Smooth muscle cell of the coronary artery (primary cell): Measurements from ENCODE around the gene TSKS. TPM values are rescaled to one million over a fixed set of nuclear protein-coding genes. Genes with fewer than 3 reads are reported as not detected.

Source experiments
- total RNA-seq: library from RNA; depleted of rRNA; stranded (reverse); fragments of >200 nt; gene quantifications from 2 replicates; pipeline ENCODE4 v1.2.3, GENCODE V29; 2014; ENCODE audit warnings: low replicate concordance

The TSKS gene
- 0.08 and 3.3 TPM in 2 replicates for total RNA-seq

GRCh38 chr19:49763230-49763629, at the start of gene TSKS:
TSS of gene TSKS (minus strand) at chr19:49763306. CDS start at chr19:49763247, 59 bp downstream.

GRCh38 chr19:49766930-49767299, 3.8 kb upstream of the TSKS start, which contains the start of gene AP2A1:
TSS of gene AP2A1 (plus strand) at chr19:49767001. CDS start at chr19:49767134, 133 bp downstream.

GRCh38 chr19:49690656-49691242, 72.4 kb downstream of the TSKS start, which contains the start of gene CPT1C:
TSS of gene CPT1C (plus strand) at chr19:49691116. CDS start at chr19:49692253, 1,137 bp downstream.

Other genes starting within 250 kb of the TSKS start
- 288 and 330 TPM in 2 replicates for gene RCN3, start 235.3 kb downstream of the TSKS start, total RNA-seq
- 95.9 and 120 TPM in 2 replicates for gene NOSIP, start 182.8 kb downstream of the TSKS start, total RNA-seq
- 0.12 and 0.83 TPM in 2 replicates for gene PRRG2, start 182.0 kb downstream of the TSKS start, total RNA-seq
- 1.1 and 1.2 TPM in 2 replicates for gene PRR12, start 172.1 kb downstream of the TSKS start, total RNA-seq
- gene RRAS, start 123.2 kb downstream of the TSKS start, total RNA-seq = 53.2 and 59.3 TPM in 2 replicates
- gene SCAF1, start 121.1 kb downstream of the TSKS start, total RNA-seq = 5.1 and 9.2 TPM in 2 replicates
- 48.9 and 55.8 TPM in 2 replicates for gene IRF3, start 97.4 kb downstream of the TSKS start, total RNA-seq
- 2.2 and 3.0 TPM in 2 replicates for gene BCL2L12, start 97.4 kb downstream of the TSKS start, total RNA-seq
- 531 and 544 TPM in 2 replicates for gene PRMT1, start 86.0 kb downstream of the TSKS start, total RNA-seq
- 0.15 and 0.59 TPM in 2 replicates for gene ADM5, start 73.7 kb downstream of the TSKS start, total RNA-seq
- 11.7 and 21.6 TPM in 2 replicates for gene CPT1C, start 72.2 kb downstream of the TSKS start, total RNA-seq
- 82.6 and 113 TPM in 2 replicates for gene AP2A1, start 3.7 kb upstream of the TSKS start, total RNA-seq
- 19.3 and 21.6 TPM in 2 replicates for gene FUZ, start 50.0 kb upstream of the TSKS start, total RNA-seq
- gene MED25, start 55.0 kb upstream of the TSKS start, total RNA-seq = 13.0 and 14.7 TPM in 2 replicates
- 64.5 and 72.9 TPM in 2 replicates for gene PTOV1, start 87.9 kb upstream of the TSKS start, total RNA-seq
- gene PNKP, start 104.3 kb upstream of the TSKS start, total RNA-seq = 25.7 and 40.7 TPM in 2 replicates
- gene AKT1S1, start 114.0 kb upstream of the TSKS start, total RNA-seq = 7.1 and 9.8 TPM in 2 replicates
- gene TBC1D17, start 114.4 kb upstream of the TSKS start, total RNA-seq = 5.6 and 7.0 TPM in 2 replicates
- 0.23 TPM in 1 of 2 replicates, not detected in the other for gene IL4I1, start 133.6 kb upstream of the TSKS start, total RNA-seq
- gene ATF5, start 165.9 kb upstream of the TSKS start, total RNA-seq = 2.8 and 8.8 TPM in 2 replicates
- 17.2 and 21.4 TPM in 2 replicates for gene NUP62, start 166.2 kb upstream of the TSKS start, total RNA-seq
- gene SIGLEC11, start 197.9 kb upstream of the TSKS start, total RNA-seq = not detected in 2 replicates